ENCODE data around the gene PPIH.

- TF ChIP-seq CTCF (IDR thresholded peaks at IDR 0.05) (no peak), POLR2A (IDR thresholded peaks at IDR 0.05) (no peak)
Measured at GRCh38 chr1:42703888-42704464, 45.8 kb downstream of the PPIH start.
